ENCODE results near the gene ASPG.

Gene ASPG

GRCh38 chr14:104094709-104095425, 9.4 kb downstream of the ASPG start:
- DNase-seq (ENCODE audit: extremely low read depth, low read depth): no peak
- peak; percentile 81 for TF ChIP-seq CTCF (IDR thresholded peaks at IDR 0.05; ENCODE audit: low read depth, low read length)

GRCh38 chr14:104095426-104096310, 10.2 kb downstream of the ASPG start:
- DNase-seq (ENCODE audit: extremely low read depth, low read depth): no peak
- TF ChIP-seq CTCF (IDR thresholded peaks at IDR 0.05; ENCODE audit: low read depth, low read length): no peak

- no peak for TF ChIP-seq CTCF (IDR thresholded peaks at IDR 0.05; ENCODE audit: low read depth, low read length)
- DNase-seq (ENCODE audit: extremely low read depth, low read depth): no peak
Observed at GRCh38 chr14:104096318-104096717, 10.8 kb downstream of the ASPG start.

- no peak for DNase-seq (ENCODE audit: extremely low read depth, low read depth)
- TF ChIP-seq CTCF (IDR thresholded peaks at IDR 0.05; ENCODE audit: low read depth, low read length): no peak
Observed at GRCh38 chr14:104096751-104097700, 11.5 kb downstream of the ASPG start.

GRCh38 chr14:104098272-104099095, 13.0 kb downstream of the ASPG start:
- no peak for TF ChIP-seq CTCF (IDR thresholded peaks at IDR 0.05; ENCODE audit: low read depth, low read length)
- no peak for DNase-seq (ENCODE audit: extremely low read depth, low read depth)

Measured in AG09319 (cell line).